Epidermal melanocyte (primary cell): ENCODE results near the gene YY1AP1.
"Not testable (repeated sequence)": the region's sequence is repeated elsewhere in the genome, so short reads cannot be mapped to it uniquely, and the experiment has no call there.

Experiments used
- DNase-seq: peaks from one replicate; pipeline ENCODE4 v3.0.0; 2011; ENCODE audit warnings: low spot score; ENCODE audit not compliant: insufficient read length

YY1AP1 gene

DNA sequence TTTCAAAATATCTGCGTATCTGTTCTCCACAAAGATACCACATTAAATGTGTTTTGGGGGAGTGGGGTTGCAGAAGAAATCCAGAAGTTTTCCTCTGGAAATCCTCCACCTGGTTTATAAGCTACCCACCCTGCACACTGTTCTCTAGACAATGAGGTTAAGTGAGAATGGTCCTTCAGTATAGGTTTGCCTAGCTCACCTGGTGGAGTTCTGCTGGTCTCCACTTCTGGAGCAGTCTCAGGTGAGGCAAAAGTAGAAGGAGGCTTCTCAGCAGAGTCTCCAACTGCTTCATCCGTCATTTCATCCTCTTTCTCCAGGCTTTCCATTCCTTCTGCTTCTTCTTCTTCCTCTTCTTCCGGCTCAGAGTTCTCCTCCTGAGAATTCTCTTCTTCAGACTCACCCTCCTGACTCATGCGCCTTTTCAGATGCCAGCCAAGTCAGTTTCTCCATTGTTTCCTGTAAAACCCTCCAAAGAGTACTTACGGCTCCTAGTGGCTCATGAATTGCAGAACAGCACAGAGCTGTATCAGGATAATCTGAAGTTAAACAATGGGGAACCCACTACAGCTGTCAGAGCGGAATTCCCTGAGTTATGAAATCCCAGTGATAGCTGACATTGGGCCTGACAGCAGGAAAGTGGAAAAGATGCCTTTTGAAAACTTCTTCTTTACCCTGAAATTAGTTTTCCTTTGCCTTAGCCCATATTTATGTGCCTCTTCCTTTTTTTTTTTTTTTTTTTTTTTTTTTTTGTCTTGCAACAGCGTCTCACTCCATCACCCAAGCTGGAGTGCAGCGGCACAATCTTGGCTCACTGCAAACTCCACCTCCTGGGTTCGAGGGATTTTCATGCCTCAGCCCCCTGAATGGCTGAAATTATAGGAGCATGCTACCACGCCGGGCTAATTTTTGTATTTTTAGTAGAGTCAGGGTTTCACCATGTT is 40.1 kb downstream of the YY1AP1 start:
- peak; percentile 62 for DNase-seq

GRCh38 chr1:155646307-155646706 is 42.3 kb downstream of the YY1AP1 start:
- no peak for DNase-seq

GRCh38 chr1:155645648-155646047 is 42.9 kb downstream of the YY1AP1 start:
- no peak for DNase-seq

DNA sequence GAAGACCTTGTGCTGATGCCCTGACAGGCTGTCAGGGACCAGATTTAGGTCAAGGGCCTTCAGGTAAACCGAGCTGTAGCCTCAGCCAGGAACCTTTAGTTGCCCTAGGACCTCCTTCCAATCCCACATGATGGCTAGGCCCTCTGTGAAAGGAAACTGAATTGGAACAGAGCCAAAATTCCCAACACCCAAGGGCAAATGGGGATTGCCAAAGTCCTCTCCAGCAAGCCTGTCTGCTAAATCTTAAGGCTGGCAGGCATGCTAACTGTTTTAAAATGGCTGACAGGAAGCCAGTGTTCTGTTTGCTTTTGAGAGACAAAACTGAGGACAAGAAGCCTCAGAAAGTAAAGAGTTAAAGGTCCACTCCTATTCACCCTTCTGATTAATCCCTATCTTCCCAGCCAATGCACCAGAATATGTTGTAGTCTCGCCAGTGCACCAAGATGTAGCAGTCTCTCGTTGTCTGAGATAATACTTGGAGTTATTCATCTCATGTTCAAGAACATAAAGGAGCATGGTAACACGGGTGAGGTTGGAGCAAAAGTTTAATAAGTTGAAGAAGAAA is 43.5 kb downstream of the YY1AP1 start:
- no peak for DNase-seq

DNA sequence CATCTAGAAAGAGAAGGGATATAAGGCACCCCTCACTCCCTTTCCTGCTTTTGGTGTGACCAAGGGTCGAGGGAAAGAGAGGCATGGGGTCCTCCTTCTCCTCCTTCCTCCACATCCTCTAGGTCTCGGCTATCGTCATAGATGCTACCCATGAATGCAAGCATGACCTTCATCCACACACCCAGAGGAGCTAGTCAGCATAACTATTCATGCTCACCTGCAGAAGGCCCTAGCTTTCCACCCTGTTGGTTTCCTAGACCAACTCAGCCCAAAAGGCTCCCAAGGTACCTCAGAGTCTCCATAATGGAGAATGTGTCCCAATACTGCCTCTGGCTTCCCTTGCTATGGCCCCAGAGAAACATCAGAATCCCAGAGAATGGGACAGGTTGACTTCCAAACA is 45.3 kb downstream of the YY1AP1 start:
- no peak for DNase-seq

DNA sequence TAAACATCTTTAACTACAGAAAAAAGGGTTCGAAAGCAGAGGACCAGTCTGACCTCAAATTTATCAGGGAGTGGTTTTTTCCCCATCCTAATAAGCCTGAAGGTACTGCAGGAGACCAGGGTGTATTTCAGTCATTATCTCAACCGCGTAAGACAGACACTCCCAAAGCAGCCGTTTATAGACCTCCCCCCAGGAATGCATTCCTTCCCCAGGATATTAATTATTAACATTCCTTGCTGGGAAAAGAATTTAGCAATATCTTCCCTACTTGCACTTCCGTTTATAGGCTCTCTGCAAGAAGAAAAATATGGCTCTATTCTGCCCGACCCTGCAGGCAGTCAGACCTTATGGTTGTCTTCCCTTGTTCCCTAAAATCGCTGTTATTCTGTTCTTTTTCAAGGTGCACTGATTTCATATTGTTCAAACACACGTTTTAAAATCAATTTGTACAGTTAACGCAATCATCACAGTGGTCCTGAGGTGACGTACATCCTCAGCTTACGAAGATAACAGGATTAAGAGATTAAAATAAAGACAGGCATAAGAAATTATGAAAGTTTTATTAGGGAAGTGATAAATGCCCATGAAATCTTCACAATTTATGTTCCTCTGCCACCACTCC is 45.9 kb downstream of the YY1AP1 start:
- DNase-seq, result not testable (repeated sequence)

GRCh38 chr1:155640367-155640766 is 48.2 kb downstream of the YY1AP1 start:
- DNase-seq, result no peak

DNA sequence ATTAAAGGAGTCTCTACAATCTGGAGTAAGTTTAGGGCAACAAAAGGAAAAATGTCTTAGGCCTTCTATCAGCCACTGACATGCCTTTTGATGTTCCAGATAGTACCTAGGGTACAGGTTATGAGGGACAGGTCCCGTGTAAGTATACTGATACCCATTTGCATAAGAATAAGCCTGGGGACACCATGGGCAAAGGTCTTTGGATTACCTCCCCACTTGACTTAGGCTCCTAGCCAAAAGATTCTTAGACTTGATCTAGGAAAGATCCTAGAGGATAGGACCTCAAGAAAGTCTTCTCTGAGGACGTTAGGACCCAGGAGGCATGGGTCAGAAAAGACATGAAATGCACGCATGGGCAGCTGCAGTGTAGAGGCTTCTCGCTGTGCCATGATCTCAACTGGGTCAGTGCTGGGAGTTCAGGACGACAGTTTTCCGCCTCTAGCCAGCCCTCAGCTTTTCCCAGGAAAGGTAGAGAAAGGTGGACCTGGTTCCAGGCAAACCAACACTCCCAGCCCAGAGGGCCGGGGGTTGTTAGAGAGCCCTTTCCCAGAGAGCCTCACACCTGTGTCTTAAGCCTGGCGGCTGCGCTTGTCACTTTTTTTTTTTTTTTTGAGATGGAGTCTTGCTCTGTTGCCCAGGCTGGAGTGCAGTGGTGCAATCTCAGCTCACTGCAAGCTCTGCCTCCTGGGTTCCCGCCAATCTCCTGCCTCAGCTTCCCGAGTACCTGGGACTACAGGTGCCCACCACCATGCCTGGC is 52.0 kb downstream of the YY1AP1 start:
- no peak for DNase-seq

GRCh38 chr1:155626428-155626827 is 62.1 kb downstream of the YY1AP1 start:
- not testable (repeated sequence) for DNase-seq

GRCh38 chr1:155623357-155623756 is 65.2 kb downstream of the YY1AP1 start:
- no peak for DNase-seq

DNA sequence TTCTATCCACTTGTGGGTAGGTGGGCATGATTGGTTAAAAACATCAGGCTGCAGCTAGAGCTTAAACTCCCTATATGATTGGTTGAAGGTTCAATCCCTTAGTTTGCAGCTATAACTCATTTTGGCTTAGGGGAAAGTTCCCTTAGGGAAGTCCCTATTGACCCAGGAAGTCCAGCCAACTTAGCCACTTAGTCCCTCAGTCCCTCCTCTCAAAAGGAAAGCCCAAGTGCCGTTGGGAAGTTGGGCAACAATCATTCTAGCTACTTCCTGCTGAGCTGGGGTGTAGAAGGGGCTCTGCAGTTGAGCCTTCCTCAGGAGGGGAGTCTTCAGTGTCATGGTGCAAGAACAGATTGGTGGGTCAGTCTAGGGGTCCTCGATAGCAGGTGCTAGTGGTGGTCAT is 66.4 kb downstream of the YY1AP1 start:
- DNase-seq, result no peak

GRCh38 chr1:155613226-155613625 is 75.3 kb downstream of the YY1AP1 start:
- DNase-seq, result not testable (repeated sequence)

GRCh38 chr1:155610257-155610647 is 78.3 kb downstream of the YY1AP1 start:
- not testable (repeated sequence) for DNase-seq

DNA sequence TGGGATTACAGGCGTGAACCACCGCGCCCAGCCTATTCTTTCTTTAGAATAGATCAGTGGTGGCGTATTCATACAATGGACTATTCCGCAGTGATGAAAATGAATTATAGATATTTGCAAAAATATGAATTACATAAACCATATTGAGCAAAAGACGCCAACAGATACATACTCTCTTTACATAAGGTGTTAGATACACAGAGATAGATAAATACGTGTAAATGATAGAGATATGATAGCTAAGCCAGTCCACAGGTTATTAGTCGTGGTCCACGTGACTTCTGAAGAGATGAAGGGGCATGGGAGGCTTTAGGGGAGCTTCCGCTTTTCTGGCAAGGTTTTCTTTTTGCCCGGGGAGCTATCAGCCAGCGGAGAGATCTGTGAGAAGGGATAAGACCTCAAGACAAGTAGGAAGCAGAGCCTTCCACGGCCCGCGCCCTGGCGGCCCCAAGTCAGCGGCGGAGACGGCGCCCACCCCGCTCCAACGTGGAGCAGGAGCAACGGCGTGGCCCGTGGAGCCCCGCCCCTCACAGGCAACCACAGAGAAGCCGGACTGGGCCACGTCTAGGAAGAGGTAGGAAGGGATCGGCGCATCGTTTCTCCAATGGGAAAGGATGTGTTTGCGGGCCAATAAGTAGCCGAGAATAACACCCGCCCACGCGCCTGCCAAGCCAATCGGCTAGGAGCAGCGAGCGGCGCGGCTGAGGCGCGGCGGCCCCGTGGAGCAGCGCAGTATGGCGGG is 78.9 kb downstream of the YY1AP1 start, which contains the start of gene MSTO1:
Gene MSTO1 (plus strand): TSS at position 704 of the 742 bp plus-strand sequence. CDS start 31 bp downstream, at position 735.
- peak; percentile 88 for DNase-seq
